HepG2 (cell line): ENCODE measurements around the gene RPL18. TPM values are rescaled to one million over a fixed set of nuclear protein-coding genes. Genes with fewer than 3 reads are reported as not detected.

ENCODE experiments used
- ATAD3A ChIP-seq: sonication (generic); formaldehyde crosslinking; IDR thresholded peaks from 2 replicates; pipeline ENCODE4 v1.4.0; 2020; ENCODE audit warnings: missing genetic modification reagents
- ATF4 ChIP-seq, 2 experiments: fragments of 450-650 bp in 1 of 2; sonication (generic) in 1 of 2; formaldehyde crosslinking; IDR thresholded peaks; 2 replicates each; pipeline versions ENCODE4 v1.5.0 to v1.8.0; 2020 to 2022; ENCODE audit warnings: mild to moderate bottlenecking in 1 of 2, missing genetic modification reagents in 1 of 2
- BRCA1 ChIP-seq: sonication (generic); formaldehyde crosslinking; IDR thresholded peaks from 2 replicates; pipeline ENCODE4 v1.4.0; 2020; ENCODE audit warnings: missing genetic modification reagents
- CC2D1A ChIP-seq: sonication (generic); formaldehyde crosslinking; IDR thresholded peaks from 2 replicates; pipeline ENCODE4 v1.8.1; 2023; ENCODE audit warnings: mild to moderate bottlenecking, missing genetic modification reagents
- GATAD1 ChIP-seq: IDR thresholded peaks from 2 replicates; pipeline ENCODE4 v1.6.1; 2016; ENCODE audit warnings: missing genetic modification reagents, missing compliant biosample characterization
- GATAD2A ChIP-seq: IDR thresholded peaks from 2 replicates; pipeline ENCODE4 v1.6.1; 2016
- GTF3A ChIP-seq: sonication (generic); formaldehyde crosslinking; conservative IDR thresholded peaks from 2 replicates; pipeline ENCODE4 v1.4.0; 2020; ENCODE audit warnings: mild to moderate bottlenecking, missing genetic modification reagents
- HBP1 ChIP-seq: IDR thresholded peaks from 2 replicates; pipeline ENCODE4 v1.6.1; 2016; ENCODE audit warnings: low read depth, control low read depth
- KAT2B ChIP-seq: fragments of 150-350 bp; IDR thresholded peaks from 2 replicates; pipeline ENCODE4 v1.6.1; 2014; ENCODE audit warnings: low read depth, low read length, borderline replicate concordance
- MYC ChIP-seq: sonication (generic); formaldehyde crosslinking; IDR thresholded peaks from 2 replicates; pipeline ENCODE4 v1.9.0; 2021; ENCODE audit warnings: missing genetic modification reagents, borderline replicate concordance
- NR1H2 ChIP-seq: sonication (generic); formaldehyde crosslinking; IDR thresholded peaks from 2 replicates; pipeline ENCODE4 v1.8.1; 2022; ENCODE audit warnings: low read depth, missing genetic modification reagents, borderline replicate concordance
- PLRG1 ChIP-seq: fragments of 450-650 bp; conservative IDR thresholded peaks from 2 replicates; pipeline ENCODE4 v1.6.1; 2016
- RARA ChIP-seq: IDR thresholded peaks from 2 replicates; pipeline ENCODE4 v1.6.1; 2016; ENCODE audit warnings: missing genetic modification reagents, missing compliant biosample characterization
- RNF2 ChIP-seq: fragments of 450-650 bp; conservative IDR thresholded peaks from 2 replicates; pipeline ENCODE4 v1.6.1; 2016; ENCODE audit warnings: low read depth
- SRSF1 ChIP-seq: fragments of 200-400 bp; formaldehyde crosslinking; optimal IDR thresholded peaks from 2 replicates; pipeline ENCODE3; 2017; ENCODE audit warnings: mild to moderate bottlenecking, low read depth, low read length, moderate library complexity
- ZBTB10 ChIP-seq: sonication (generic); formaldehyde crosslinking; IDR thresholded peaks from 2 replicates; pipeline ENCODE4 v1.4.0; 2020; ENCODE audit warnings: missing genetic modification reagents, borderline replicate concordance
- ZKSCAN1 ChIP-seq: fragments of 150-350 bp; IDR thresholded peaks from 2 replicates; pipeline ENCODE4 v1.6.1; 2014; ENCODE audit warnings: low read length
- ZNF280D ChIP-seq: sonication (generic); formaldehyde crosslinking; IDR thresholded peaks from 2 replicates; pipeline ENCODE4 v1.5.1; 2020; ENCODE audit warnings: mild to moderate bottlenecking, missing genetic modification reagents
- ZNF333 ChIP-seq: sonication (generic); formaldehyde crosslinking; IDR thresholded peaks from 2 replicates; pipeline ENCODE4 v1.4.0; 2020; ENCODE audit warnings: mild to moderate bottlenecking, missing genetic modification reagents, borderline replicate concordance
- ZNF432 ChIP-seq: sonication (generic); formaldehyde crosslinking; IDR thresholded peaks from 2 replicates; pipeline ENCODE4 v1.5.0; 2020; ENCODE audit warnings: missing genetic modification reagents, mild to moderate bottlenecking, borderline replicate concordance
- ZNF616 ChIP-seq: sonication (generic); formaldehyde crosslinking; IDR thresholded peaks from 2 replicates; pipeline ENCODE4 v1.5.0; 2020; ENCODE audit warnings: low read depth, mild to moderate bottlenecking, missing genetic modification reagents
- ZNF704 ChIP-seq: sonication (generic); formaldehyde crosslinking; IDR thresholded peaks from 2 replicates; pipeline ENCODE4 v1.8.1; 2023; ENCODE audit warnings: mild to moderate bottlenecking, inconsistent platforms, moderate library complexity, missing genetic modification reagents, borderline replicate concordance
- polyA plus RNA-seq, 8 experiments: library from polyadenylated mRNA; depleted of rRNA in 3 of 8; stranded (reverse) in 7 of 8; unstranded in 1 of 8; fragments of >200 nt; fragmentation: Illumina TruSeq in 4 of 8; extraction: Trizol in 4 of 8; gene quantifications; 2 replicates each; pipeline versions ENCODE4 v1.2.1 to v1.2.3, GENCODE V29; 2011 to 2016; ENCODE audit warnings: low read depth in 4 of 8, missing spikeins in 1 of 8, mixed read lengths in 1 of 8; ENCODE audit not compliant: insufficient read depth in 1 of 8
- total RNA-seq, 5 experiments: library from RNA; depleted of rRNA; stranded (reverse); fragments of >200 nt; fragmentation: Illumina TruSeq; extraction: Trizol; gene quantifications; 2 replicates each; pipeline ENCODE4 v1.2.3, GENCODE V29; 2016; ENCODE audit warnings: low read depth in 1 of 5

Gene RPL18
- total and polyA plus RNA-seq, 2 of the 13 experiments (the other 11 are each of a cell fraction or from before 2014, with no cell fraction given), result 1,485 to 1,639 TPM

GRCh38 chr19:48637449-48637947, 18.5 kb upstream of the RPL18 start (continued):
- no peak for TF ChIP-seq ZBTB10 (CRISPR knock-in tag)
- TF ChIP-seq KAT2B, result no peak
- TF ChIP-seq ZNF280D, result 0 out of 2 replicates have a peak, but pooled peaks have one; percentile 31
- TF ChIP-seq RNF2, result peak; percentile 96
- no peak; the same call in 1 of the 2 replicates for TF ChIP-seq GATAD2A
- peak; percentile 31; the same call in 1 of the 2 replicates for TF ChIP-seq RARA
- no peak for TF ChIP-seq CC2D1A (CRISPR knock-in tag)
- TF ChIP-seq SRSF1, result no peak
- TF ChIP-seq ZNF432 (CRISPR knock-in tag), result no peak
- TF ChIP-seq ZKSCAN1, result no peak
- peak; percentile 90; the same call in 1 of the 2 replicates for TF ChIP-seq ZNF616 (CRISPR knock-in tag)
- TF ChIP-seq GTF3A (CRISPR knock-in tag), result no peak
- peak in 1 of 2 experiments; percentile 64; a peak in 1 of 4 replicates for TF ChIP-seq ATF4 (CRISPR knock-in tag; IDR thresholded peaks at IDR 0.05)
- TF ChIP-seq MYC (CRISPR knock-in tag), result peak; percentile 76; the same call in 1 of the 2 replicates
- no peak for TF ChIP-seq ZNF333 (CRISPR knock-in tag)
- TF ChIP-seq PLRG1, result no peak
- 0 out of 2 replicates have a peak, but pooled peaks have one; percentile 35 for TF ChIP-seq ATAD3A
- peak; percentile 71; the same call in 1 of the 2 replicates for TF ChIP-seq GATAD1
- TF ChIP-seq BRCA1 (CRISPR knock-in tag), result no peak
- no peak for TF ChIP-seq NR1H2
- TF ChIP-seq ZNF704 (CRISPR knock-in tag), result peak; percentile 77; the same call in 1 of the 2 replicates
- TF ChIP-seq HBP1 (CRISPR knock-in tag), result no peak; the same call in 1 of the 2 replicates
